GM12891 (cell line): ENCODE results near the gene GRM4.

Experiments
- POLR2A ChIP-seq: IDR thresholded peaks from 2 replicates; pipeline ENCODE4 v1.6.1; 2011; ENCODE audit warnings: low read depth, low read length, control low read depth
- POLR2AphosphoS5 ChIP-seq: IDR thresholded peaks from 2 replicates; pipeline ENCODE4 v1.6.1; 2011; ENCODE audit warnings: low read depth, low read length, control low read depth
- SPI1 ChIP-seq: IDR thresholded peaks from 2 replicates; pipeline ENCODE4 v1.6.1; 2011; ENCODE audit warnings: low read depth, low read length, control low read depth
- TAF1 ChIP-seq: IDR thresholded peaks from 2 replicates; pipeline ENCODE4 v1.6.1; 2011; ENCODE audit warnings: low read depth, low read length, control low read depth

DNA sequence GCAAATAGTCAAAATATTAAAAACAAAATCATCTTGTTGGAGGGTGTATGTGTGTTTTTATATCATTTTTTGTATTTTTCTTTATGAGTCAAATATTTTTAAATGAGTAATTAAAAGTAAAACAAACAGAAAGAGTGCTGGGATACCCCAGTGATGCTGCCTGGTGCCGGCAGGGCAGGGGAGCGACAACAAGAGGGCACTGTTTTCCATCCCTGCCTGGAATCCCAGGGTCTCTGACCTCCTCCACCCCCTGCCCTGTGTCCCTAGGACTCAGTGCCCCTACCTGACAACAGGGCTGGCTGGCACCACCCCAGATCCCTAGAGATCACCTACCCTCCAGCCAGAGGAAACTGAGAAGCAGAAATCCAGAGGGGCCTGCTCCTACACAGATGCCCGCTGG, 48.9 kb upstream of the GRM4 start:
- TF ChIP-seq POLR2A: no peak
- no peak for TF ChIP-seq POLR2AphosphoS5
- TF ChIP-seq TAF1: no peak
- no peak for TF ChIP-seq SPI1
